H9 (cell line): Measurements from ENCODE around the gene FTO. TPM values are rescaled to one million over a fixed set of nuclear protein-coding genes. Genes with fewer than 3 reads are reported as not detected.

Source experiments
- DNase-seq: peaks from one replicate; pipeline ENCODE4 v3.0.0-alpha.2; 2017
- H2AFZ ChIP-seq: one replicate; pipeline ENCODE4 v1.6.1; 2013; ENCODE audit warnings: mild to moderate bottlenecking, low read length, control low read depth, moderate library complexity
- H2AK5ac ChIP-seq: 2 replicates; pipeline ENCODE4 v1.6.1; 2013; ENCODE audit warnings: low read length, control low read depth, mixed read lengths; ENCODE audit not compliant: insufficient read length
- H2BK120ac ChIP-seq: one replicate; pipeline ENCODE4 v1.6.1; 2013; ENCODE audit warnings: low read depth, mild to moderate bottlenecking, low read length, control low read depth, inconsistent platforms; ENCODE audit not compliant: poor library complexity, severe bottlenecking
- H2BK12ac ChIP-seq: 2 replicates; pipeline ENCODE4 v1.6.1; 2013; ENCODE audit warnings: low read length, control low read depth, mixed read lengths, low read depth; ENCODE audit not compliant: insufficient read length
- H2BK15ac ChIP-seq: 2 replicates; pipeline ENCODE4 v1.6.1; 2013; ENCODE audit warnings: low read depth, low read length, control low read depth
- H2BK20ac ChIP-seq: one replicate; pipeline ENCODE4 v1.6.1; 2013; ENCODE audit warnings: low read depth, mild to moderate bottlenecking, low read length, control low read depth, inconsistent platforms; ENCODE audit not compliant: poor library complexity, severe bottlenecking
- H2BK5ac ChIP-seq: 2 replicates; pipeline ENCODE4 v1.6.1; 2013; ENCODE audit warnings: low read length, control low read depth, mixed read lengths; ENCODE audit not compliant: insufficient read length
- H3K14ac ChIP-seq: 2 replicates; pipeline ENCODE4 v1.6.1; 2013; ENCODE audit warnings: low read length, control low read depth; ENCODE audit not compliant: insufficient read depth
- H3K18ac ChIP-seq: 2 replicates; pipeline ENCODE4 v1.6.1; 2013; ENCODE audit warnings: low read depth, mild to moderate bottlenecking, mixed read lengths, low read length, control low read depth; ENCODE audit not compliant: insufficient read length
- H3K23ac ChIP-seq: 2 replicates; pipeline ENCODE4 v1.6.1; 2013; ENCODE audit warnings: low read length, control low read depth, mixed read lengths, low read depth; ENCODE audit not compliant: insufficient read length
- H3K23me2 ChIP-seq: 2 replicates; pipeline ENCODE4 v1.6.1; 2013; ENCODE audit warnings: low read depth, mild to moderate bottlenecking, mixed read lengths, low read length, control low read depth; ENCODE audit not compliant: insufficient read length, poor library complexity, severe bottlenecking
- H3K27ac ChIP-seq: 2 replicates; pipeline ENCODE4 v1.5.1; 2013; ENCODE audit warnings: low read length, control low read depth, mixed read lengths, low read depth; ENCODE audit not compliant: insufficient read length
- H3K27me3 ChIP-seq: 2 replicates; pipeline ENCODE4 v1.6.1; 2013; ENCODE audit warnings: low read length, control low read depth, inconsistent platforms; ENCODE audit not compliant: insufficient read depth
- H3K4ac ChIP-seq: 2 replicates; pipeline ENCODE4 v1.6.1; 2013; ENCODE audit warnings: low read depth, mild to moderate bottlenecking, control low read depth, inconsistent platforms, low read length, moderate library complexity
- H3K4me1 ChIP-seq: 2 replicates; pipeline ENCODE4 v1.6.1; 2013; ENCODE audit warnings: low read length, control low read depth, inconsistent platforms; ENCODE audit not compliant: insufficient read depth
- H3K4me2 ChIP-seq: 2 replicates; pipeline ENCODE4 v1.6.1; 2013; ENCODE audit warnings: low read length, control low read depth, mixed read lengths; ENCODE audit not compliant: insufficient read length, insufficient read depth
- H3K56ac ChIP-seq: 2 replicates; pipeline ENCODE4 v1.6.1; 2013; ENCODE audit warnings: low read depth, mild to moderate bottlenecking, mixed read lengths, low read length, control low read depth; ENCODE audit not compliant: insufficient read length
- H3K79me1 ChIP-seq: 2 replicates; pipeline ENCODE4 v1.6.1; 2013; ENCODE audit warnings: low read depth, mild to moderate bottlenecking, moderate library complexity, low read length, control low read depth, inconsistent platforms; ENCODE audit not compliant: insufficient read depth, poor library complexity, severe bottlenecking
- H3K79me2 ChIP-seq: 2 replicates; pipeline ENCODE4 v1.6.1; 2013; ENCODE audit warnings: low read length, control low read depth, inconsistent platforms; ENCODE audit not compliant: insufficient read depth
- H3K9ac ChIP-seq: 2 replicates; pipeline ENCODE4 v1.6.1; 2013; ENCODE audit warnings: low read length, control low read depth, mixed read lengths; ENCODE audit not compliant: insufficient read length; ENCODE audit errors: extremely low read depth
- H3K9me3 ChIP-seq: one replicate; pipeline ENCODE4 v1.6.1; 2013; ENCODE audit warnings: low read depth, low read length, inconsistent platforms; ENCODE audit not compliant: control insufficient read depth
- H3T11ph ChIP-seq: one replicate; pipeline ENCODE4 v1.6.1; 2013; ENCODE audit warnings: mild to moderate bottlenecking, low read length, control low read depth, inconsistent platforms
- H4K20me1 ChIP-seq: one replicate; pipeline ENCODE4 v1.6.1; 2013; ENCODE audit not compliant: control insufficient read depth, insufficient read length, insufficient read depth
- H4K5ac ChIP-seq: 2 replicates; pipeline ENCODE4 v1.6.1; 2013; ENCODE audit warnings: low read depth, mild to moderate bottlenecking, mixed read lengths, low read length, control low read depth; ENCODE audit not compliant: insufficient read length
- H4K8ac ChIP-seq: replicated peaks from 2 replicates; pipeline ENCODE4 v1.6.1; 2013; ENCODE audit warnings: low read length, control low read depth, mixed read lengths, low read depth; ENCODE audit not compliant: insufficient read length
- H4K91ac ChIP-seq: 2 replicates; pipeline ENCODE4 v1.6.1; 2013; ENCODE audit warnings: low read depth, mild to moderate bottlenecking, moderate library complexity, mixed read lengths, low read length, control low read depth; ENCODE audit not compliant: insufficient read length
- H3K27ac Mint-ChIP-seq, 3 experiments: 2 replicates in 2 of 3; 3 replicates in 1 of 3; pipeline ENCODE4 v1.8.0; 2020 to 2021; ENCODE audit warnings: mixed read lengths in 3 of 3, mild to moderate bottlenecking in 1 of 3, moderate library complexity in 1 of 3
- H3K27me3 Mint-ChIP-seq: 2 replicates; pipeline ENCODE4 v1.8.0; 2021; ENCODE audit warnings: low read depth, mild to moderate bottlenecking, moderate library complexity, mixed read lengths
- H3K36me3 Mint-ChIP-seq, 3 experiments: 2 replicates in 2 of 3; 3 replicates in 1 of 3; pipeline ENCODE4 v1.8.0; 2020 to 2021; ENCODE audit warnings: low read depth in 3 of 3, mixed read lengths in 3 of 3; ENCODE audit not compliant: insufficient read depth in 1 of 3
- H3K4me1 Mint-ChIP-seq, 2 experiments: 2 replicates each; pipeline ENCODE4 v1.8.0; 2020; ENCODE audit warnings: mixed read lengths in 2 of 2
- H3K4me3 Mint-ChIP-seq, 2 experiments: 2 replicates in 1 of 2; 3 replicates in 1 of 2; pipeline ENCODE4 v1.8.0; 2020 to 2021; ENCODE audit warnings: mild to moderate bottlenecking in 2 of 2, mixed read lengths in 2 of 2, moderate library complexity in 1 of 2
- H3K9me3 Mint-ChIP-seq, 2 experiments: 2 replicates in 1 of 2; 3 replicates in 1 of 2; pipeline ENCODE4 v1.8.0; 2020; ENCODE audit warnings: mild to moderate bottlenecking in 2 of 2, mixed read lengths in 2 of 2, moderate library complexity in 1 of 2
- WGBS: extraction: QIAGEN DNeasy Blood & Tissue Kit; methylation state at CpG from one replicate; pipeline ENCODE4 v1.1.7; 2013; ENCODE audit warnings: missing lambda C conversion rate, low lambda C conversion rate, mixed read lengths; ENCODE audit not compliant: insufficient read length; ENCODE audit errors: extremely low coverage; 5-methylcytosine and 5-hydroxymethylcytosine counted together
- total RNA-seq: library from RNA; stranded (reverse); gene quantifications from 2 replicates; pipeline ENCODE4 v1.2.1, GENCODE V29; 2021
- TF ChIP-seq, protein P1 (sequence below): fragments of 200-600 bp; sonication (generic); conservative IDR thresholded peaks from 3 replicates; pipeline ENCODE4 v1.8.0; 2021; ENCODE audit warnings: antibody characterized with exemption, mild to moderate bottlenecking

The FTO gene
- total RNA-seq, 1 experiment from 2014 or later, result 67.9 TPM

- H4K8ac ChIP-seq, result no peak overlapping the region
- H3K79me1 ChIP-seq, result no peaks in the 10 kb centered on the region
- no peak overlapping the region for H3K27ac ChIP-seq
- no peak overlapping the region for H3K18ac ChIP-seq
- no peaks in the 10 kb centered on the region for H3K9me3 Mint-ChIP-seq
- H3K4me1 ChIP-seq, result peaks cover 22% of the 10 kb centered on the region; the same call in 1 of the 2 replicates
- H3K23me2 ChIP-seq, result no peaks in the 10 kb centered on the region
- no peak overlapping the region for H3K4me2 ChIP-seq
- H3K27ac Mint-ChIP-seq, result no peak overlapping the region
- H3K23ac ChIP-seq, result no peak overlapping the region
- H3K9me3 ChIP-seq, result no peaks in the 10 kb centered on the region
- H3T11ph ChIP-seq, result no peak overlapping the region
- no peaks in the 10 kb centered on the region for H4K20me1 ChIP-seq
- TF ChIP-seq, protein P1, sequence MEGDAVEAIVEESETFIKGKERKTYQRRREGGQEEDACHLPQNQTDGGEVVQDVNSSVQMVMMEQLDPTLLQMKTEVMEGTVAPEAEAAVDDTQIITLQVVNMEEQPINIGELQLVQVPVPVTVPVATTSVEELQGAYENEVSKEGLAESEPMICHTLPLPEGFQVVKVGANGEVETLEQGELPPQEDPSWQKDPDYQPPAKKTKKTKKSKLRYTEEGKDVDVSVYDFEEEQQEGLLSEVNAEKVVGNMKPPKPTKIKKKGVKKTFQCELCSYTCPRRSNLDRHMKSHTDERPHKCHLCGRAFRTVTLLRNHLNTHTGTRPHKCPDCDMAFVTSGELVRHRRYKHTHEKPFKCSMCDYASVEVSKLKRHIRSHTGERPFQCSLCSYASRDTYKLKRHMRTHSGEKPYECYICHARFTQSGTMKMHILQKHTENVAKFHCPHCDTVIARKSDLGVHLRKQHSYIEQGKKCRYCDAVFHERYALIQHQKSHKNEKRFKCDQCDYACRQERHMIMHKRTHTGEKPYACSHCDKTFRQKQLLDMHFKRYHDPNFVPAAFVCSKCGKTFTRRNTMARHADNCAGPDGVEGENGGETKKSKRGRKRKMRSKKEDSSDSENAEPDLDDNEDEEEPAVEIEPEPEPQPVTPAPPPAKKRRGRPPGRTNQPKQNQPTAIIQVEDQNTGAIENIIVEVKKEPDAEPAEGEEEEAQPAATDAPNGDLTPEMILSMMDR, result no peak
- H3K4me3 Mint-ChIP-seq, result no peak overlapping the region
- H3K14ac ChIP-seq, result peak overlapping the region; percentile 10; the same call in 1 of the 2 replicates
- no peaks in the 10 kb centered on the region for H3K79me2 ChIP-seq
- H3K36me3 Mint-ChIP-seq, result no peaks in the 10 kb centered on the region
- no peak overlapping the region for H2BK15ac ChIP-seq
- H2AFZ ChIP-seq, result no peak overlapping the region
- no peak overlapping the region for H2BK120ac ChIP-seq
- WGBS, result no CpG with 5 or more reads among the region's 4 CpGs
- H4K5ac ChIP-seq, result no peak overlapping the region
- peaks cover 27 to 29% of the 10 kb centered on the region in 2 experiments for H3K4me1 Mint-ChIP-seq
- no peak overlapping the region for H2BK5ac ChIP-seq
- no peak overlapping the region for H3K4ac ChIP-seq
- H2AK5ac ChIP-seq, result no peak overlapping the region
- no peak overlapping the region for H4K91ac ChIP-seq
- H2BK12ac ChIP-seq, result no peak overlapping the region
- H3K27me3 Mint-ChIP-seq, result no peaks in the 10 kb centered on the region
- DNase-seq, result no peak
- no peak overlapping the region for H3K9ac ChIP-seq
- H2BK20ac ChIP-seq, result no peak overlapping the region
- H3K27me3 ChIP-seq, result no peaks in the 10 kb centered on the region
- no peak overlapping the region for H3K56ac ChIP-seq
Observed at GRCh38 chr16:54055191-54055590, 351.2 kb downstream of the FTO start.
